H9 (cell line): ENCODE results near the gene RETREG3. TPM values are rescaled to one million over a fixed set of nuclear protein-coding genes. Genes with fewer than 3 reads are reported as not detected.
A peak's percentile ranks its signal among the peaks of the same experiment; 100 is the strongest.

Experiments used
- DNase-seq: peaks from one replicate; pipeline ENCODE4 v3.0.0-alpha.2; 2017
- H2AFZ ChIP-seq: one replicate; pipeline ENCODE4 v1.6.1; 2013; ENCODE audit warnings: mild to moderate bottlenecking, low read length, control low read depth, moderate library complexity
- H2AK5ac ChIP-seq: 2 replicates; pipeline ENCODE4 v1.6.1; 2013; ENCODE audit warnings: low read length, control low read depth, mixed read lengths; ENCODE audit not compliant: insufficient read length
- H2BK120ac ChIP-seq: one replicate; pipeline ENCODE4 v1.6.1; 2013; ENCODE audit warnings: low read depth, mild to moderate bottlenecking, low read length, control low read depth, inconsistent platforms; ENCODE audit not compliant: poor library complexity, severe bottlenecking
- H2BK12ac ChIP-seq: 2 replicates; pipeline ENCODE4 v1.6.1; 2013; ENCODE audit warnings: low read length, control low read depth, mixed read lengths, low read depth; ENCODE audit not compliant: insufficient read length
- H2BK15ac ChIP-seq: 2 replicates; pipeline ENCODE4 v1.6.1; 2013; ENCODE audit warnings: low read depth, low read length, control low read depth
- H2BK20ac ChIP-seq: one replicate; pipeline ENCODE4 v1.6.1; 2013; ENCODE audit warnings: low read depth, mild to moderate bottlenecking, low read length, control low read depth, inconsistent platforms; ENCODE audit not compliant: poor library complexity, severe bottlenecking
- H2BK5ac ChIP-seq: 2 replicates; pipeline ENCODE4 v1.6.1; 2013; ENCODE audit warnings: low read length, control low read depth, mixed read lengths; ENCODE audit not compliant: insufficient read length
- H3K14ac ChIP-seq: 2 replicates; pipeline ENCODE4 v1.6.1; 2013; ENCODE audit warnings: low read length, control low read depth; ENCODE audit not compliant: insufficient read depth
- H3K18ac ChIP-seq: 2 replicates; pipeline ENCODE4 v1.6.1; 2013; ENCODE audit warnings: low read depth, mild to moderate bottlenecking, mixed read lengths, low read length, control low read depth; ENCODE audit not compliant: insufficient read length
- H3K23ac ChIP-seq: 2 replicates; pipeline ENCODE4 v1.6.1; 2013; ENCODE audit warnings: low read length, control low read depth, mixed read lengths, low read depth; ENCODE audit not compliant: insufficient read length
- H3K23me2 ChIP-seq: 2 replicates; pipeline ENCODE4 v1.6.1; 2013; ENCODE audit warnings: low read depth, mild to moderate bottlenecking, mixed read lengths, low read length, control low read depth; ENCODE audit not compliant: insufficient read length, poor library complexity, severe bottlenecking
- H3K27ac ChIP-seq: 2 replicates; pipeline ENCODE4 v1.5.1; 2013; ENCODE audit warnings: low read length, control low read depth, mixed read lengths, low read depth; ENCODE audit not compliant: insufficient read length
- H3K27me3 ChIP-seq: 2 replicates; pipeline ENCODE4 v1.6.1; 2013; ENCODE audit warnings: low read length, control low read depth, inconsistent platforms; ENCODE audit not compliant: insufficient read depth
- H3K4ac ChIP-seq: 2 replicates; pipeline ENCODE4 v1.6.1; 2013; ENCODE audit warnings: low read depth, mild to moderate bottlenecking, control low read depth, inconsistent platforms, low read length, moderate library complexity
- H3K4me1 ChIP-seq: 2 replicates; pipeline ENCODE4 v1.6.1; 2013; ENCODE audit warnings: low read length, control low read depth, inconsistent platforms; ENCODE audit not compliant: insufficient read depth
- H3K4me2 ChIP-seq: 2 replicates; pipeline ENCODE4 v1.6.1; 2013; ENCODE audit warnings: low read length, control low read depth, mixed read lengths; ENCODE audit not compliant: insufficient read length, insufficient read depth
- H3K56ac ChIP-seq: 2 replicates; pipeline ENCODE4 v1.6.1; 2013; ENCODE audit warnings: low read depth, mild to moderate bottlenecking, mixed read lengths, low read length, control low read depth; ENCODE audit not compliant: insufficient read length
- H3K79me1 ChIP-seq: 2 replicates; pipeline ENCODE4 v1.6.1; 2013; ENCODE audit warnings: low read depth, mild to moderate bottlenecking, moderate library complexity, low read length, control low read depth, inconsistent platforms; ENCODE audit not compliant: insufficient read depth, poor library complexity, severe bottlenecking
- H3K79me2 ChIP-seq: 2 replicates; pipeline ENCODE4 v1.6.1; 2013; ENCODE audit warnings: low read length, control low read depth, inconsistent platforms; ENCODE audit not compliant: insufficient read depth
- H3K9ac ChIP-seq: 2 replicates; pipeline ENCODE4 v1.6.1; 2013; ENCODE audit warnings: low read length, control low read depth, mixed read lengths; ENCODE audit not compliant: insufficient read length; ENCODE audit errors: extremely low read depth
- H3K9me3 ChIP-seq: one replicate; pipeline ENCODE4 v1.6.1; 2013; ENCODE audit warnings: low read depth, low read length, inconsistent platforms; ENCODE audit not compliant: control insufficient read depth
- H3T11ph ChIP-seq: one replicate; pipeline ENCODE4 v1.6.1; 2013; ENCODE audit warnings: mild to moderate bottlenecking, low read length, control low read depth, inconsistent platforms
- H4K20me1 ChIP-seq: one replicate; pipeline ENCODE4 v1.6.1; 2013; ENCODE audit not compliant: control insufficient read depth, insufficient read length, insufficient read depth
- H4K5ac ChIP-seq: 2 replicates; pipeline ENCODE4 v1.6.1; 2013; ENCODE audit warnings: low read depth, mild to moderate bottlenecking, mixed read lengths, low read length, control low read depth; ENCODE audit not compliant: insufficient read length
- H4K8ac ChIP-seq: replicated peaks from 2 replicates; pipeline ENCODE4 v1.6.1; 2013; ENCODE audit warnings: low read length, control low read depth, mixed read lengths, low read depth; ENCODE audit not compliant: insufficient read length
- H4K91ac ChIP-seq: 2 replicates; pipeline ENCODE4 v1.6.1; 2013; ENCODE audit warnings: low read depth, mild to moderate bottlenecking, moderate library complexity, mixed read lengths, low read length, control low read depth; ENCODE audit not compliant: insufficient read length
- H3K27ac Mint-ChIP-seq, 3 experiments: 2 replicates in 2 of 3; 3 replicates in 1 of 3; pipeline ENCODE4 v1.8.0; 2020 to 2021; ENCODE audit warnings: mixed read lengths in 3 of 3, mild to moderate bottlenecking in 1 of 3, moderate library complexity in 1 of 3
- H3K27me3 Mint-ChIP-seq: 2 replicates; pipeline ENCODE4 v1.8.0; 2021; ENCODE audit warnings: low read depth, mild to moderate bottlenecking, moderate library complexity, mixed read lengths
- H3K36me3 Mint-ChIP-seq, 3 experiments: 2 replicates in 2 of 3; 3 replicates in 1 of 3; pipeline ENCODE4 v1.8.0; 2020 to 2021; ENCODE audit warnings: low read depth in 3 of 3, mixed read lengths in 3 of 3; ENCODE audit not compliant: insufficient read depth in 1 of 3
- H3K4me1 Mint-ChIP-seq, 2 experiments: 2 replicates each; pipeline ENCODE4 v1.8.0; 2020; ENCODE audit warnings: mixed read lengths in 2 of 2
- H3K4me3 Mint-ChIP-seq, 2 experiments: 2 replicates in 1 of 2; 3 replicates in 1 of 2; pipeline ENCODE4 v1.8.0; 2020 to 2021; ENCODE audit warnings: mild to moderate bottlenecking in 2 of 2, mixed read lengths in 2 of 2, moderate library complexity in 1 of 2
- H3K9me3 Mint-ChIP-seq, 2 experiments: 2 replicates in 1 of 2; 3 replicates in 1 of 2; pipeline ENCODE4 v1.8.0; 2020; ENCODE audit warnings: mild to moderate bottlenecking in 2 of 2, mixed read lengths in 2 of 2, moderate library complexity in 1 of 2
- CTCF ChIP-seq: fragments of 200-600 bp; sonication (generic); conservative IDR thresholded peaks from 3 replicates; pipeline ENCODE4 v1.8.0; 2021; ENCODE audit warnings: antibody characterized with exemption, mild to moderate bottlenecking
- WGBS: extraction: QIAGEN DNeasy Blood & Tissue Kit; methylation state at CpG from one replicate; pipeline ENCODE4 v1.1.7; 2013; ENCODE audit warnings: missing lambda C conversion rate, low lambda C conversion rate, mixed read lengths; ENCODE audit not compliant: insufficient read length; ENCODE audit errors: extremely low coverage; 5-methylcytosine and 5-hydroxymethylcytosine counted together
- total RNA-seq: library from RNA; stranded (reverse); gene quantifications from 2 replicates; pipeline ENCODE4 v1.2.1, GENCODE V29; 2021

The RETREG3 gene
- total RNA-seq, 1 experiment from 2014 or later: 47.3 TPM

DNA sequence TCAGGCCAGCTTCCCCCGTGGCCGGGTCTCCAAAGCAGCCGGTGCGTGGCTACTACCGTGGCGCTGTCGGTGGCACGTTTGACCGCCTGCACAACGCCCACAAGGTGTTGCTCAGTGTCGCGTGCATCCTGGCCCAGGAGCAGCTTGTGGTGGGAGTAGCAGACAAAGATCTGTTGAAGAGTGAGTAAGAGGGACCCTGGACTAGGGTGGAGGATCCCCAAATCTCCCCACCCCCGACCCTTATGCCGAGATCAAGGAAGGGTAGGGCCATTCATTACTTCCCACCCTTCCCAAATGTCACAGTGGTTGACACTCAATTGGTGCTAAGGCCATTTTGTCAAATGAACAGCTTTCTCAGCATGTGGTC lies 46.0 kb downstream of the RETREG3 start:
- Histone ChIP-seq H3K4me2 (peak overlapping the region; percentile 86), H3K9me3 (no peaks in the 10 kb centered on the region), H4K91ac (no peak overlapping the region), H2BK5ac (no peak overlapping the region), H2BK120ac (no peak overlapping the region), H3K79me2 (peaks cover 7% of the 10 kb centered on the region; the same call in 1 of the 2 replicates), H3K56ac (no peak overlapping the region), H2BK12ac (no peak overlapping the region), H3K79me1 (peaks cover 4% of the 10 kb centered on the region), H3K4ac (no peak overlapping the region), H4K20me1 (no peaks in the 10 kb centered on the region), H3K23ac (no peak overlapping the region), H4K5ac (no peak overlapping the region), H3K23me2 (peaks cover 16% of the 10 kb centered on the region), H2AFZ (no peak overlapping the region), H3K14ac (no peak overlapping the region), H2BK15ac (no peak overlapping the region), H2AK5ac (no peak overlapping the region), H2BK20ac (no peak overlapping the region), H3K18ac (no peak overlapping the region), H3T11ph (no peak overlapping the region), H3K9ac (peak overlapping the region; percentile 85), H3K27ac (no peak overlapping the region), H4K8ac (no peak overlapping the region), H3K27me3 (no peaks in the 10 kb centered on the region), H3K4me1 (peaks cover 2% of the 10 kb centered on the region; the same call in 1 of the 2 replicates)
- peaks cover 17 to 25% of the 10 kb centered on the region in 2 experiments for H3K4me1 Mint-ChIP-seq
- H3K27ac Mint-ChIP-seq: peak overlapping the region in 1 of 3 experiments; percentile 96; a peak in 2 of 7 replicates
- WGBS: no CpG with 5 or more reads among the region's 14 CpGs
- peak overlapping the region; percentile 94 to 95 for H3K4me3 Mint-ChIP-seq
- DNase-seq: no peak
- H3K36me3 Mint-ChIP-seq: peaks cover 3 to 33% (median 25%) of the 10 kb centered on the region in 3 experiments; a peak in 6 of 7 replicates
- TF ChIP-seq CTCF: no peak
- no peaks in the 10 kb centered on the region for H3K27me3 Mint-ChIP-seq
- H3K9me3 Mint-ChIP-seq: no peaks in the 10 kb centered on the region
